ENCODE results near the gene AVPI1.

AVPI1 gene

DNA sequence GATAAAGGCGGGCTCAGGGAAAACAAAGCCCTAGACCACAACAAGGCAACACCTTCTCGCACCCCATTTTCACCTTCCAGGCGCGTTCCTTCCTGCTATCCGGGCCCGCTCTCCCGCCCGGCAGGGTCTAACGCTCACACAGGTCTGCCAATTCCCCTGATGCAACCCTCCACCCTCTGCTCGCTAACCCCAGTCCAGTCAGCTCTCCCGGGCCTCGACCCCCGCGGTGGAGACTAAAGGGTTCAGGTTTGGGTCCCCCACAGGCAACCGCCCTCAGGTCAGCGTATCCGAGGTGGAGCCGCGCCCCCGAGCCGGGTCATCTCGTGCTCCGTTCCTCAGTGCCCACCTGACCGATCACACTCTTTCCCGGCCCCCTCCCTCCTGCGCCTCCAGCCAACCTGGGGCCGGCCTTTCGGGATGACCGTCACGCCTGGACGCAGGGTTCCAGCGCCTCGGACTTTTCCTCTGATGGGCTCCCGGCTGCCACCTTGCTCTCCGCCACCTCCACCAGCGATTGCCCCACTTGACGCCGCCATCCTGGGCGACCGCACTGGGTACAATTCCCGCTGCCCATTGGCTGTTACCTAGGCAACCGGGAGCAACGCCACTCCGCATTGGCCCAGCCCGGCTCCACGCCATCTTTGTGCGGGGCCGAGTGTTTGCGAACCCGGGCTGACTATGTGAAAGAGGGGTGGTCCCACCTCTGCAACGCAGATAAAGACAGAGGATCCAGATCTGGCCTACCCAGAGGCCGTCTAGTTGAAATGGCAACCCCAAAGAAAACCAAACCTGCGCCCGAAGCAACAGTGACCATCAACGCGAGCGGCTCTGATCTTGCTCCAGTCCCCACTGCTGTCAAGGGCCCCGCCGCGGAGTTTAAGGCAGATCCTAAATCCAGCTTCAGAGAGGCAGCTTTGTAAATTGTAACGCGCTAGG is 53.8 kb downstream of the AVPI1 start, which contains the start of gene MORN4:
MORN4 (minus strand) TSS at position 552 of the 936 bp plus-strand sequence. CDS start 13,847 bp downstream, outside the sequence.
- Histone ChIP-seq H3K4me3 (no peak within 1 kb of the TSS), H3K36me3 (replicated peaks) (no peaks in the 10 kb centered on the region), H3K27me3 (ENCODE audit: low read depth) (no peaks in the 10 kb centered on the region), H3K4me1 (no peaks in the 10 kb centered on the region), H3K9me3 (no peaks in the 10 kb centered on the region)
- DNase-seq (ENCODE audit: low spot score in 2 of 2), result no peak
- in situ Hi-C loops (cut with MboI; ENCODE audit: low sequenced_read_pairs), result no loop called here

DNA sequence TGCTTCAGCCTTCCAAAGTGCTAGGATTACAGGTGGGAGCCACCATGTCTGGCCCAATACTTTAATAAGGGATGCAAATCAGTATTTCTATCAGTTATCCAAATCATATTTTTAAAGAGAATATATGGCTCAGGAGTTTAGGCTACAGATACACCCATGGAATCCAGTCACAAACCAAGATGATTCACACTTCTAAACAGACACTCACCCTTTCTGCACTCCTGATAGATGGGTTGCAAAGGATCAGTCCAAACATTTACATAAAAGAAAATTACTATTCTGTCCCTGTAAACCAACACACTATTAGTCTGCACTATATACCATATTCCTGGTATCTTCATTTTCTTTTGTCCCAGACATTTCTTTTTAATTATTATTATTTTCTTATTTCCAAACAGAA is 55.9 kb downstream of the AVPI1 start:
- Histone ChIP-seq H3K4me3 (no peak overlapping the region), H3K36me3 (replicated peaks) (no peaks in the 10 kb centered on the region), H3K4me1 (no peaks in the 10 kb centered on the region), H3K27me3 (ENCODE audit: low read depth) (no peaks in the 10 kb centered on the region), H3K9me3 (no peaks in the 10 kb centered on the region)
- no peak for DNase-seq (ENCODE audit: low spot score in 2 of 2)
- in situ Hi-C loops (cut with MboI; ENCODE audit: low sequenced_read_pairs), result no loop called here

GRCh38 chr10:97629289-97629688 is 57.8 kb downstream of the AVPI1 start:
- H3K36me3 ChIP-seq (replicated peaks), result no peaks in the 10 kb centered on the region
- no peak overlapping the region for H3K4me3 ChIP-seq
- H3K4me1 ChIP-seq, result no peaks in the 10 kb centered on the region
- no peaks in the 10 kb centered on the region for H3K27me3 ChIP-seq (ENCODE audit: low read depth)
- in situ Hi-C loops (cut with MboI; ENCODE audit: low sequenced_read_pairs), result no loop called here
- no peaks in the 10 kb centered on the region for H3K9me3 ChIP-seq
- DNase-seq (ENCODE audit: low spot score in 2 of 2), result no peak

- no peaks in the 10 kb centered on the region for H3K9me3 ChIP-seq
- no peaks in the 10 kb centered on the region for H3K4me1 ChIP-seq
- in situ Hi-C loops (cut with MboI; ENCODE audit: low sequenced_read_pairs), result no loop called here
- DNase-seq (ENCODE audit: low spot score in 2 of 2), result no peak
- no peaks in the 10 kb centered on the region for H3K27me3 ChIP-seq (ENCODE audit: low read depth)
- H3K36me3 ChIP-seq (replicated peaks), result no peaks in the 10 kb centered on the region
- no peak overlapping the region for H3K4me3 ChIP-seq
Measured at GRCh38 chr10:97628228-97628627, 58.8 kb downstream of the AVPI1 start.

DNA sequence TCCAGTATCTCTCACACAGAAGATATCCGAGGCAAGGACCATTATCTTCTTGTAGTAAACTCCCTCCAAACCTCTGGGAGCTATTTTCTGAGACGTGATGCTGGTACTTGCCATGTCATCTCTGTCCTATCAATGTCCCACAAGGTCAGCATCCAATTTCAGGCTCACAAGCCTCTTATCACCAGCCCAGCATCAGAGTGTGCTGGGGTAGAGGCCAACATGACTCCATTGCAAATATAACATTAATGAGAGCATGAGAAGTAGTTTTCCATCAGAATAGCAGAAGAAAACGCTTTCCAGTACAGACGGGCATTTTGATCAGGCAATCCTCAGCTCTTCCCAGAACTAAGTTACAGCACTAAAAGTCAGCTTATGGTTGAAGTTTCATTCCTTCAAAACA is 59.3 kb downstream of the AVPI1 start:
- Histone ChIP-seq H3K36me3 (replicated peaks) (no peaks in the 10 kb centered on the region), H3K27me3 (ENCODE audit: low read depth) (no peaks in the 10 kb centered on the region), H3K4me1 (no peaks in the 10 kb centered on the region), H3K9me3 (no peaks in the 10 kb centered on the region), H3K4me3 (no peak overlapping the region)
- DNase-seq (ENCODE audit: low spot score in 2 of 2), result no peak
- in situ Hi-C loops (cut with MboI; ENCODE audit: low sequenced_read_pairs), result no loop called here
